IPS-18c (cell line): ENCODE results near the gene C22orf15.

Experiments used
- H3K4me3 ChIP-seq: 2 replicates; pipeline ENCODE4 v1.7.0; 2013; ENCODE audit warnings: low read depth, mild to moderate bottlenecking, low read length, moderate library complexity; ENCODE audit not compliant: insufficient read depth
- H3K9me3 ChIP-seq: one replicate; pipeline ENCODE4 v1.6.1; 2013; ENCODE audit warnings: mild to moderate bottlenecking, low read length, moderate library complexity; ENCODE audit not compliant: control insufficient read depth, insufficient read depth

C22orf15 gene

GRCh38 chr22:23764899-23765881 is 2.4 kb downstream of the C22orf15 start:
- Histone ChIP-seq H3K9me3 (no peaks in the 10 kb centered on the region), H3K4me3 (no peak overlapping the region)

- Histone ChIP-seq H3K9me3 (no peaks in the 10 kb centered on the region), H3K4me3 (peak overlapping the region; percentile 78)
These were observed 4.5 kb downstream of the C22orf15 start for GRCh38 chr22:23767303-23767672.

GRCh38 chr22:23767673-23768548 is 5.1 kb downstream of the C22orf15 start, which contains the start of gene CHCHD10:
Gene CHCHD10 (minus strand): TSS chr22:23767972. CDS start chr22:23767874, 98 bp downstream.
- H3K9me3 ChIP-seq: no peaks in the 10 kb centered on the region
- peak within 1 kb of the TSS; percentile 78 for H3K4me3 ChIP-seq

- Histone ChIP-seq H3K9me3 (no peaks in the 10 kb centered on the region), H3K4me3 (no peak overlapping the region)
These were observed 6.7 kb downstream of the C22orf15 start for GRCh38 chr22:23769321-23769965.

GRCh38 chr22:23772315-23772648 is 9.5 kb downstream of the C22orf15 start:
- no peaks in the 10 kb centered on the region for H3K9me3 ChIP-seq

GRCh38 chr22:23772649-23773473 is 10.1 kb downstream of the C22orf15 start, which contains the start of gene MMP11:
Gene MMP11 (plus strand): TSS chr22:23772849. CDS start chr22:23772871, 22 bp downstream.
- peak within 1 kb of the TSS; percentile 53 for H3K4me3 ChIP-seq

More at GRCh38 chr22:23772315-23772648, 9.5 kb downstream of the C22orf15 start:
- peak overlapping the region; percentile 29; the same call in 1 of the 2 replicates for H3K4me3 ChIP-seq

GRCh38 chr22:23773483-23774113 is 10.8 kb downstream of the C22orf15 start:
- Histone ChIP-seq H3K9me3 (no peaks in the 10 kb centered on the region), H3K4me3 (peak overlapping the region; percentile 53; the same call in 1 of the 2 replicates)

More at GRCh38 chr22:23772649-23773473, 10.1 kb downstream of the C22orf15 start, which contains the start of gene MMP11:
- H3K9me3 ChIP-seq: no peaks in the 10 kb centered on the region

- Histone ChIP-seq H3K9me3 (no peaks in the 10 kb centered on the region), H3K4me3 (no peak overlapping the region)
These were observed 11.5 kb downstream of the C22orf15 start for GRCh38 chr22:23774114-23774921.

GRCh38 chr22:23774922-23775436 is 12.2 kb downstream of the C22orf15 start:
- Histone ChIP-seq H3K4me3 (no peak overlapping the region), H3K9me3 (no peaks in the 10 kb centered on the region)

- Histone ChIP-seq H3K4me3 (no peak overlapping the region), H3K9me3 (no peaks in the 10 kb centered on the region)
These were observed 13.1 kb downstream of the C22orf15 start for GRCh38 chr22:23775779-23776375.

GRCh38 chr22:23777776-23778576 is 15.2 kb downstream of the C22orf15 start:
- H3K9me3 ChIP-seq: no peaks in the 10 kb centered on the region

GRCh38 chr22:23778577-23778900 is 15.7 kb downstream of the C22orf15 start:
- Histone ChIP-seq H3K9me3 (no peaks in the 10 kb centered on the region), H3K4me3 (no peak overlapping the region)

More at GRCh38 chr22:23777776-23778576, 15.2 kb downstream of the C22orf15 start:
- H3K4me3 ChIP-seq: no peak overlapping the region

- Histone ChIP-seq H3K9me3 (no peaks in the 10 kb centered on the region), H3K4me3 (no peak overlapping the region)
These were observed 16.3 kb downstream of the C22orf15 start for GRCh38 chr22:23779083-23779482.

- H3K9me3 ChIP-seq: no peaks in the 10 kb centered on the region
- no peak overlapping the region for H3K4me3 ChIP-seq
These were observed 16.9 kb downstream of the C22orf15 start for GRCh38 chr22:23779731-23780130.
